B cell (primary cell): ENCODE results near the gene CES4A.

Experiments
- CTCF ChIP-seq: fragments of 200-600 bp; IDR thresholded peaks from one replicate; pipeline ENCODE4 v1.8.0; 2022; ENCODE audit warnings: antibody characterized with exemption, mild to moderate bottlenecking
- EZH2 ChIP-seq: IDR thresholded peaks from 2 replicates; pipeline ENCODE4 v1.6.1; 2012; ENCODE audit warnings: borderline replicate concordance, low read depth, mild to moderate bottlenecking, moderate library complexity, low read length; ENCODE audit not compliant: insufficient read depth, poor library complexity, severe bottlenecking

DNA sequence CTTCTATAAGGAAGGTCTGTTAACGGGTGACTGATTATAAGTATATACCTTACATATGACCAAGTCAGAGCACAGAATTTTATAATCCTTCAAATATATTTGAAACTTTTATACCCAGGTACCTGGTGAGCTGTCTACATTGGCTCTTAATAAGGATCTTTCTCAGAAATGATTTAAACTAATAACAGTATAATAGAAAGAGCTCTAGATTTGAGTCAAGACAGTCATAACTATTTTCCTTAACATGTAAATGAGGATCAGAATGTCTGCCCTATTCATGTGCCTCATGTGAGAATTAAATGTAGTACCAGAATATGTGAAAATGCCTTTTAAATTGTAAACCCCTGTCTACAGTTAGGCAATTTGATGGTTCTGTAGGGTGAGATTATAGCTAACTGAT, 55.0 kb downstream of the CES4A start:
- TF ChIP-seq CTCF: no peak
- no peak for TF ChIP-seq EZH2
